ENCODE results near the gene RXYLT1.

Gene RXYLT1

DNA sequence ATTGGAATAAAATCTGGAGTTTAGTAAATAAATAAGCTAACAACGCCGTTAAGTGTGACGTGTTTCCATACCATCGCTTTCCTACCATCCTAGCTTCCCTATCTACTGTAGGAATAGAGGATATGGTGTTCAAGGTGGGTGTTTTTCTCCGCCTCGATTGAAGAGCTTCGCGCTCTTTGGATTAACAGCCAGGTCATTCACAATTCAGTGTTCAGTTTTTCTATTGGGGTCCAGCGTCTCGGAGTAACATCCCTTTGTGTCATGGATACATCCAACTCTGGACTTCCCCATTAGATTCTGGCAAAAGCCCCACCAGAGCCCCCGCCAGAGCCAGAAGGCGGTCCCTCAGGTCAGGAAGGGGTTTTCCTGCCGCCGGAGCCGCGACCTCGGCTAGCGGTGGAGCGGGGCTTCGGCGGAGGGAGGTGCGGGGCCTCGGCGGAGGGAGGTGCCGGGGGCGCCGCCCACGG, 63.6 kb downstream of the RXYLT1 start:
- DNase-seq (ENCODE audit: low read depth in 2 of 2), result no peak

- DNase-seq (ENCODE audit: low read depth in 2 of 2), result peak; percentile 60 to 74
Observed at GRCh38 chr12:63843721-63844390, 64.1 kb downstream of the RXYLT1 start.

- no peak for DNase-seq (ENCODE audit: low read depth in 2 of 2)
Observed at GRCh38 chr12:63844391-63845341, 65.0 kb downstream of the RXYLT1 start, which contains the start of gene SRGAP1. SRGAP1 (plus strand) TSS chr12:63844700; CDS start chr12:63844817, 117 bp downstream.

DNA sequence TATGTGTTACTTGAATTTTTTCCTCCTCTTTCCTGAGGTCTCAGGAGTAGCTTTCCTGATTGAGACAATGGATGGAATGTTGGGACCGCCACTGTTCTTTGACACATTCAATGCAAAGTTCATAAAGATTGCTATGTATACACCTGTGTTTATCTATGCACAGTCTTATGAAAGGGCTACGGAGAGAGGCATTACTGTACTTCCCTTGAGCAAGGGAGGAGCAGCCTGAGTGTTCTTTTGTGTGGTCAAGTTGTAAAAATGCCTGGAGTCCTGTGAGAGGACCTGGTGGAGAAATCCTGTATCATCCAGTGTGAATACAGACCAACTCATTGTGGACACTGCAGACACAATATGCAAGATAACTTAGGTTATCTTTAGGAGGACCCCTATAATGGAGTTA, 66.0 kb downstream of the RXYLT1 start:
- DNase-seq (ENCODE audit: low read depth in 2 of 2), result no peak

DNA sequence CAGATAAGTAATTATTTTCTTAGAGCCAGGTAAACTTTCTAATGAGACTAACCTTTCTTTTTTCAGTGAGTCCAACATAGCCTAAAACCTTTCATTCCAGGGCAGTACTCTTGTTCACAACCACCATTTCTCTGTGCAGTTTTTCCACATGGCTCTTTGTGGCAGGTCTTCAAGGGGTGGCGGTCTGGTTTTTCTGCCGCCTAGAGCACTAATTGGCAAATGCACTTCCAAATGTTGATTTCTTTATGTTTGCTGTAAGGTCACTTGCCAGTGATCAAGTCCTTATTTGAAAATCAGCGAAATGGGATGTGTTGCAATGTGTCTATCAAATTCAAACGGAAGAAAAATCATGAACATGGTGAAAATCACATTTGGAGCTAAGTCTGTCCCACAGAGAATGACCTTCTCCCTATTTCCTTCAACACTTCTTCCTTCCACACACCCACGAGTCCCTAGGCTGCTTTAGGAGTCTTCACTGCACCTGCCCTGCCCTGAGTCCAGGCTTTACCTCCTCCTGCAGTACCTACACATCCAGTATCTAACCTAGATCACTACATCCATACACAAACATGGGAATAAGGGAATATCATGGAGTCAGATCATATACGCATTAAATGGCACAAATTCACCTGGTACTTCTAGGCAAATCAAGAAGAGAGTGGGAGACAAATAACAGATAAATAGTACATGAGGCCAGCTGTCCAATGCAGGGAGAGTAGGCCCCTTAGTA, 66.7 kb downstream of the RXYLT1 start:
- DNase-seq (ENCODE audit: low read depth in 2 of 2), result no peak

GRCh38 chr12:63848450-63848849, 68.7 kb downstream of the RXYLT1 start:
- no peak for DNase-seq (ENCODE audit: low read depth in 2 of 2)

DNA sequence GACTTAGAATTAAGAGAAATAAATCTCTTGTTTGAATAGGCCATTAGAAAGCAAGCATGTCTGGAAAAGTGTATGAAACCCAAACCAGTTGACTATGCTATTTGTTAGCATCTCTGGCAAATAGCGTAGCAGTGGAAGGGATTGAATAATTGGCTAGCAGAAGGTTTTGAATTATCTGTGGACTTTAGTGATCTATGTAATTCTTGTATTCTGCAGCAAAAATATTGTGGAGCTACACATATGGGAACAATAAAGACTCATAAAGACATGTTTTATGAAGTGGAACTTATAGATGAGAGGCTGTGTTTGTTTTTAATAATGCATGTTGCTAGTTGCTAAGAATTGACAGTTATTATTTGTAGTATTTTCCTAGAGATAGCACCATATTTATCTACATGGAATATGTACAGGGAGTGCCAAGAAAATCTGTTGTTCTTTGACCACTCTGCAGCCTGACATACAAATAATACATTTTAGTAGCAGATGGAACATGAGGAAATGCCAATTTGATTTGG, 69.5 kb downstream of the RXYLT1 start:
- no peak for DNase-seq (ENCODE audit: low read depth in 2 of 2)

GRCh38 chr12:63849641-63850040, 69.9 kb downstream of the RXYLT1 start:
- no peak for DNase-seq (ENCODE audit: low read depth in 2 of 2)

GRCh38 chr12:63853978-63854377, 74.3 kb downstream of the RXYLT1 start:
- DNase-seq (ENCODE audit: low read depth in 2 of 2), result no peak

GRCh38 chr12:63855299-63855698, 75.6 kb downstream of the RXYLT1 start:
- DNase-seq (ENCODE audit: low read depth in 2 of 2), result no peak

DNA sequence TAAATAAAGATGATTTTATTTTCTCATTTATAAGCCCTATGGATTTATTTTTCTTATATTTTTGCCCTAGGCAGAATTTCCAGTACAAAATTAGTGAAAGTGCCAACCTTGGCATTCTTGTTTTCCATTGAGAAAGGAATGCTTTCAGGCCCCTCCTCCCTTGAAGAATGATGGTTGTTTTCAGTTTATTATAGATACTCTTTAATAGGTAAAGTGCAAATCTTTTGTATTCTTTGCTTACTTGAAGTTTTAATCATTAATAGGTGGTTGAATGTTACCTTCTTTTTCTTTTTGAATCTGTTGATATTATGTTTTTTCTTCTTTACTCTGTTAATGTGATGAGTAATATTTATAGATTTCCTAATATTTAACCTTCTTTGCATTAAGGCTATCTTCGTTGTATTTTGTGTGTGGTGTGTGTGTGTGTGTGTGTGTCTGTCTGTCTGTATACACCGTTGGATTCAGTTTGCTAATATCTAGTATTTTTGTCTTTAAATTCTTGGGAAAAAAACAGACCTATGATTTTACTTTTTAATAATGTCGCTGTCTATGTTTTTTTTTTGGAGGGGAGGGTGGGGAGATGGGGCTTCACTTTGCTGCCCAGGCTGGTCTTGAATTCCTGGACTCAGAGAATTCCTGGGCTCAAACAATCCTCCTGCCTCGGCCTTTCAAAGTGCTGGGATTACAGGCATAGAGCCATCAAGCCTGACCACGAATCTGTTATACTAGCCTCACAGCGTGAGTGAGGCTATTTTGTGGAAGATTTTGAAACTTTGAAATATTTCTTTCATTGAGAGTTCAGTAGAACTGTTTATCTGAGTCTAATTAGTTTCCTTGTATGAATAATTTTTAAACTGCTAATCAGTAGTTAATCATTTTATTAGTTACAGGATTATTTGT, 78.3 kb downstream of the RXYLT1 start:
- no peak for DNase-seq (ENCODE audit: low read depth in 2 of 2)

Measured in stimulated activated CD4-positive, alpha-beta T cell treated with anti-CD3 and anti-CD28 coated beads, Interleukin-4, amount 100 ng/mL, for 48 hours (primary cell).